Activated naive CD8-positive, alpha-beta T cell treated with anti-CD3 and anti-CD28 coated beads, Interleukin-2, amount 10 ng/mL, durations not matched to agents 7 days and 5 days (primary cell): ENCODE measurements around the gene C1QTNF6. TPM values are rescaled to one million over a fixed set of nuclear protein-coding genes. Genes with fewer than 3 reads are reported as not detected.
"Not testable (repeated sequence)": the region's sequence is repeated elsewhere in the genome, so short reads cannot be mapped to it uniquely, and the experiment has no call there.

Source experiments
- ATAC-seq: fragments of 150-1000 bp; cut with Tn5 transposase; one replicate; pipeline ENCODE4 v1.10.0; 2021; ENCODE audit warnings: low read depth, moderate library complexity
- POLR2A ChIA-PET: fragments of 350-600 bp; sonication (Branson Sonifier 250); formaldehyde crosslinking; loops from one replicate; lab custom pipeline; 2021; ENCODE audit warnings: antibody characterized with exemption; lab: Charles Lee
- DNase-seq: peaks from one replicate; pipeline ENCODE4 v3.0.0; 2021
- H3K27ac Mint-ChIP-seq: one replicate; pipeline ENCODE4 v1.8.0; 2022; ENCODE audit warnings: mild to moderate bottlenecking, mixed read lengths
- H3K27me3 Mint-ChIP-seq: one replicate; pipeline ENCODE4 v1.8.0; 2022; ENCODE audit warnings: mild to moderate bottlenecking, moderate library complexity, mixed read lengths
- H3K36me3 Mint-ChIP-seq: one replicate; pipeline ENCODE4 v1.8.0; 2021; ENCODE audit warnings: mild to moderate bottlenecking, mixed read lengths
- H3K4me1 Mint-ChIP-seq: one replicate; pipeline ENCODE4 v1.8.0; 2021; ENCODE audit warnings: mixed read lengths
- H3K4me3 Mint-ChIP-seq: one replicate; pipeline ENCODE4 v1.8.0; 2022; ENCODE audit warnings: mild to moderate bottlenecking, moderate library complexity, mixed read lengths
- H3K9me3 Mint-ChIP-seq: one replicate; pipeline ENCODE4 v1.8.0; 2021; ENCODE audit warnings: mixed read lengths
- total RNA-seq, 2 experiments: library from RNA; stranded (reverse); gene quantifications; one replicate each; pipeline ENCODE4 v1.2.3, GENCODE V29; 2021

Gene C1QTNF6
- total RNA-seq, 2 experiments from 2014 or later: 15.2 to 15.7 TPM

GRCh38 chr22:37171662-37172061, 16.4 kb downstream of the C1QTNF6 start:
- Mint-ChIP-seq H3K27ac (no peak overlapping the region), H3K36me3 (peaks cover 19% of the 10 kb centered on the region), H3K4me3 (no peak overlapping the region), H3K27me3 (no peaks in the 10 kb centered on the region), H3K4me1 (peaks cover 50% of the 10 kb centered on the region), H3K9me3 (no peaks in the 10 kb centered on the region)
- DNase-seq (no peak), ATAC-seq (no peak)
- POLR2A ChIA-PET: interaction anchor here (1.3 kb wide), 1 partner anchor 22 kb away, joined by 5 read pairs; the partner anchor contains the start of gene IL2RB

DNA sequence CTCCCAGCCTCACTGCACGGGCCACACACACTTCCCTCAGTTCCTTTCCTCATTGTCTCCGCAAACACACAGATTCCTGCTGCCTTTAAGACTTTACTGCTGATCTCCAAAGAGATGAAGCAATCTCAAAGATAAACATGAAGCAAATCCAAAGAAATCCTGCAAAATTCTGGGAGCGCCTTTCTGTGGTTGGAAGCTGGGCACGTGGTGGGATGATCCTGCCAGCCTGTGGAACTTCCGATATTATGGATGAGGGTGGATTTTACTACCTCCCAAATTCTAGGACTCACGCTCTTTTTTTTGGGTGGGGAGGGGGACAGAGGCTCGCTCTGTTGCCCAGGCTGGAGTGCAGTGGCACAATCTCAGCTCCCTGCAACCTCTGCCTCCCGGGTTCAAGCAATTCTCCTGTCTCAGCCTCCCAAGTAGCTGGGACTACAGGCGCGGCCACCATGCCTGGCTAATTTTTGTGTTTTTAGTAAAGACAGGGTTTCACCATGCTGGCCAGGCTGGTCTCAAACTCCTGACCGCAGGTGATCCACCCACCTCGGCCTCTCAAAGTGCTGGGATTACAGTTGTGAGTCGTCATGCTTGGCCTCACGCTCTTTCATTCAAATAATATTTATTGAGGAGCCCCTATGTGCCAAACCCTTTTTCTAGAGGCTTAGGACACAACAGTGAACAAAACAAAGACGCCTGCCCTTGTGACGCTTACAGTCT, 17.2 kb downstream of the C1QTNF6 start:
- H3K4me3 Mint-ChIP-seq, ATAC-seq, H3K9me3 Mint-ChIP-seq, H3K27me3 Mint-ChIP-seq: not testable (repeated sequence)
- H3K4me1 Mint-ChIP-seq: peaks cover 53% of the 10 kb centered on the region
- DNase-seq: peak; percentile 13
- peak overlapping the region; percentile 10 for H3K27ac Mint-ChIP-seq
- peaks cover 19% of the 10 kb centered on the region for H3K36me3 Mint-ChIP-seq
- POLR2A ChIA-PET: interaction anchor here (0.7 to 1.4 kb wide), 5 partner anchors 9 to 49 kb away, joined by 3 to 7 read pairs (median 4); partner anchors contain the start of gene IL2RB

- H3K4me3 Mint-ChIP-seq: no peak overlapping the region
- POLR2A ChIA-PET: interaction anchor here (0.6 to 1.4 kb wide), 6 partner anchors 8 to 50 kb away, joined by 3 to 7 read pairs (median 4); partner anchors contain the start of gene IL2RB
- ATAC-seq (no peak), DNase-seq (peak; percentile 36)
- H3K27me3 Mint-ChIP-seq: no peaks in the 10 kb centered on the region
- H3K4me1 Mint-ChIP-seq: peaks cover 60% of the 10 kb centered on the region
- H3K27ac Mint-ChIP-seq: peak overlapping the region; percentile 89
- no peaks in the 10 kb centered on the region for H3K9me3 Mint-ChIP-seq
- peaks cover 19% of the 10 kb centered on the region for H3K36me3 Mint-ChIP-seq
Measured at GRCh38 chr22:37169947-37170688, 17.9 kb downstream of the C1QTNF6 start.

DNA sequence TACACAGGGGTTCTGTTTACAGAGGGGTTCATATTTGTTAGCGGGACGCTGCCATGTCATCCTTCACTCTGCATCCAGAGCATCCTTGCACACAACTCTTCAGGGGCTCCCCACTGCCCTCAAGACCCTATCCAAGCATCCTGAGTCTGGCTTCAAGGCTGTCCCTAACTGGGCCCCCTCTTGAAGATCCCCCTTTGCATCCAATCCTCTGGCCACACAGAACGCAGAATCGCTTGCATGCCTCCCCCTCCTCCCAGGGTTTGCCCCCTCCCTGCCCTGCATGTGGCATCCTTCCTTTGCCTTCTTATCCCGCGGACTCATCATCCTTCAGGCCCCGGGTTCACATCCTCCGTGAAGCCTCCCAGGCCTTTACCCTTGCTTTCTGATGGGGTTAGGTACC, 18.6 kb downstream of the C1QTNF6 start:
- DNase-seq: peak; percentile 21
- no peak for ATAC-seq
- Mint-ChIP-seq H3K27me3 (no peaks in the 10 kb centered on the region), H3K4me1 (peaks cover 65% of the 10 kb centered on the region), H3K36me3 (peaks cover 16% of the 10 kb centered on the region), H3K4me3 (no peak overlapping the region), H3K9me3 (no peaks in the 10 kb centered on the region), H3K27ac (peak overlapping the region; percentile 89)
- POLR2A ChIA-PET: interaction anchor here (0.6 to 1.4 kb wide), 3 partner anchors 8 to 19 kb away, joined by 3 to 7 read pairs (median 4); partner anchors contain the start of gene IL2RB

- POLR2A ChIA-PET: interaction anchor here (0.6 to 9.8 kb wide), 8 partner anchors 16 to 639 kb away, joined by 3 to 200 read pairs (median 5); partner anchors contain the start of genes IL2RB and RAC2
- Mint-ChIP-seq H3K4me3 (peak overlapping the region; percentile 80), H3K36me3 (peaks cover 14% of the 10 kb centered on the region), H3K9me3 (no peaks in the 10 kb centered on the region), H3K4me1 (peaks cover 73% of the 10 kb centered on the region), H3K27ac (peak overlapping the region; percentile 89), H3K27me3 (no peaks in the 10 kb centered on the region)
- DNase-seq (peak; percentile 52), ATAC-seq (peak; percentile 30)
Measured at GRCh38 chr22:37167981-37168647, 19.9 kb downstream of the C1QTNF6 start.

DNA sequence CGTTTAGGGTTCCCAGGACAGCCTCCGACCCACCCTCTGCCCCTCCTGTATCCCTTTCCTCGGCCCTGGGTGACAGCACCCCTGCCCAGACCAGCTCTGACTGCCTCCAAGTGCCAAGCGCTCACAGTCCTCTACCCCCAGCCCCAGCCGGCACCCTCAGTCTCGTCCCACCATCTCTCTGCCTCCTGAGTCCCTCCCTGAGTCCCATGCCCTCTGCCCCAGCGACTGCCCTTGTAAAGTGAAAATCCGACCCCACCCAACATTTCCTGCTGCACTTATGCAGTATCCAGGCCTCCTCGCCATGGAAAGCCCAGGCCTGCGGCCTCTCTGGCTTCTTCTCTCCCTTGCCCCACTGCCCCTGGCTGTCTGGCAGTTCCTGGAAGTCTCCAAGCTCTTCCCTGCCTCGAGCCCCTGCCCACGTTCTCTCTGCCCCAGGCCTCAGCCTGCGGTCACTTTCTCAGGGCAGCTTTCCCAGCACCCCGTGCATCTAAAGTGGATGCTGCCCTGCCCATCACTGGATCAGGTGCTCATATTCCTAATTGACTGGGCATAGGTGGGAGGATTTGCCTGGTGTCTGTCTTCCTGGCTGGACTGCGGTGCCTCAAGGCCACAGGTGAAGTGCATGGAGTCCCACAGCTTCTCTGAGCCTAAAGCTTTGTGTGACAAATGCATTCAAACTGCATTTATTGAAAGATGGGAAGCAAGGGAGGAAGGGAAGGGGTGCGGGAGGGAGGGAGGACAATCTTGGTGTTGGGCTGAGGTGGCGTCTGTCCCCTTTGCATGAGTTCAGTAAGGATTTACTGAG, 20.7 kb downstream of the C1QTNF6 start:
- ATAC-seq (no peak), DNase-seq (peak; percentile 43)
- peak overlapping the region; percentile 89 for H3K27ac Mint-ChIP-seq
- H3K27me3 Mint-ChIP-seq: no peaks in the 10 kb centered on the region
- H3K36me3 Mint-ChIP-seq: peaks cover 14% of the 10 kb centered on the region
- H3K9me3 Mint-ChIP-seq: no peaks in the 10 kb centered on the region
- POLR2A ChIA-PET: interaction anchor here (0.6 to 9.8 kb wide), 9 partner anchors 16 to 657 kb away, joined by 3 to 200 read pairs (median 5); partner anchors contain the start of genes IL2RB and RAC2
- peak overlapping the region; percentile 80 for H3K4me3 Mint-ChIP-seq
- H3K4me1 Mint-ChIP-seq: peaks cover 80% of the 10 kb centered on the region

DNA sequence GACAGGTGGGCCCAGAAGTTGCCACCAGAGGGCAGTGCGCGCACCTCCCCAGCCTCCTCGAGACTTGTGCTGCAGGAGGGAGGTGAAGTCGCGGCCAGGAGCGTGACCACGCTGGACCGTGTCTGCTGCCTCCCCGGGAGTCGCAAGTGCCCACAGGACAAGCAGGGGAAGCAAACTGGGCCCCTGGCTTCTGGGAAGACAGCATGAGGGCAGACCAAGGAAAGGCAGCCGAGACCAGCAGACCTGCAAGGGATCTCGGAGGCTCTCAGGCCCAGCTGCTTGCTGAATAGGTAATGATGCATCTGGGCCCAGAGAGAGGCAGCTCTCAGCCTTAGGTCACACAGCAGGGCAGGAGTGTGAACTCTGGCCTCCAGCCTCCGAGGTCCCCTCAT, 21.4 kb downstream of the C1QTNF6 start:
- peak; percentile 87 for DNase-seq
- no peaks in the 10 kb centered on the region for H3K9me3 Mint-ChIP-seq
- peaks cover 87% of the 10 kb centered on the region for H3K4me1 Mint-ChIP-seq
- no peaks in the 10 kb centered on the region for H3K27me3 Mint-ChIP-seq
- peak overlapping the region; percentile 80 for H3K4me3 Mint-ChIP-seq
- POLR2A ChIA-PET: interaction anchor here (0.7 to 9.8 kb wide), 12 partner anchors 17 to 137 kb away, joined by 3 to 200 read pairs (median 4); partner anchors contain the start of genes IL2RB and RAC2
- peak overlapping the region; percentile 89 for H3K27ac Mint-ChIP-seq
- peaks cover 14% of the 10 kb centered on the region for H3K36me3 Mint-ChIP-seq
- ATAC-seq: peak; percentile 49

DNA sequence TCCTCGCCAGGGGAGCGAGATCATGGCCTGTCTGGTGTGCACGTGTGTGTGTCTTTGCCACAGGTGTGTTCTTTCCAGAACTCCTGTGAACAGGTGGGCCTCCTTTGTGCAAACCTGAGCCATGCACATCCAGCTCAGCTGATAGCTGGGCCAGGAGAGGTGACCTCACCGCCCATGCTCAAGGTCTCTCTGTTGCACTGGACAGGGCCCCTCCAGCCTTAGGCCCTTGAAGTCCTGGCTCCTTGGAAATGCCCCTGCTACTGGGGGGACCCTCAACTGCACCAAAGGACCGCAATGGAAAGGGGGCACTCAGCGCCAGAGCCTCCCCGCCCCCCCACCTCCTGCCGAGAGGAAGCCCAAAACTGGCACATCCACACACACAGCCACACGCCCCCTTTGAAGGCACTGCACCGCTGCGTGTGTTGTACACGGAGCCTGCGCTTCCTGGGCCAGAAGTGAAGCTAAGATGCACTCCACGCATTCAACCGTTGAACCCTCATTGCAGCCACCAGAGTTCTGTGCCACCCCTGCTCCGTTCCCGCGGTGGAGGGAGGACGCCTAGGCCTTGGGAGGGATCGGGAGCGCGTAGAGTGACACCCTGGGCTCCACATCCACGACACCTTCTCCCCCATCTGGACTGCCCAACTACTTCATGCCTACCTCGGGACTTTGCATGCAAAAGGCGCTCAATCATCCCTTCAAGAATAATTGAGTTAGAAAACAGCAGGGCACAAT, 21.9 kb downstream of the C1QTNF6 start:
- Mint-ChIP-seq H3K4me3 (peak overlapping the region; percentile 80), H3K27me3 (no peaks in the 10 kb centered on the region), H3K36me3 (peaks cover 17% of the 10 kb centered on the region), H3K4me1 (peaks cover 88% of the 10 kb centered on the region), H3K27ac (peak overlapping the region; percentile 89), H3K9me3 (peaks cover 2% of the 10 kb centered on the region)
- POLR2A ChIA-PET: interaction anchor here (0.7 to 9.8 kb wide), 12 partner anchors 17 to 138 kb away, joined by 3 to 200 read pairs (median 5); partner anchors contain the start of genes IL2RB and RAC2
- ATAC-seq (peak; percentile 20), DNase-seq (no peak)

DNA sequence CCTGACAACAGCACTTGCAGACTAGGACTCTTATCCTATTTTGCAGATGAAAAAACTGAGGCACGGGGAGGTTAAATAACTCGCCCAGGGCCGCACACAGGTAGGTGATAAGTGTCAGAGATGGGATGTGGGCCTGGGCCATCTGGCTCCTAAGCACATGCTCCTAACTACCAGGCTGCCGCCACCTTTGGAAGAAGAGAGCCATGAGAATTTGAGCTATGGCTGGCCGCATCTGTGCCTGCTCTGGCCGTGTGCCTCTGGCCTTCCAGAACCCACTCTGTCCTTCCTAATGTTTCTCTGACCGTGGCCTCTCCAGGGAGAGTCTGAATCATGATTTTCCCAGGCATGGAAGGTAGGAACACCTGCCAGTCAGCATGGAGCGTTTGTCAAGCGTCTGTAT, 23.0 kb downstream of the C1QTNF6 start:
- POLR2A ChIA-PET: interaction anchor here (1.0 to 9.8 kb wide), 5 partner anchors 17 to 85 kb away, joined by 3 to 200 read pairs (median 50); partner anchors contain the start of genes IL2RB and RAC2
- peak overlapping the region; percentile 89 for H3K27ac Mint-ChIP-seq
- H3K36me3 Mint-ChIP-seq: peaks cover 18% of the 10 kb centered on the region
- H3K4me3 Mint-ChIP-seq: peak overlapping the region; percentile 7
- H3K27me3 Mint-ChIP-seq: no peaks in the 10 kb centered on the region
- H3K4me1 Mint-ChIP-seq: peaks cover 84% of the 10 kb centered on the region
- ATAC-seq (no peak), DNase-seq (no peak)
- peaks cover 3% of the 10 kb centered on the region for H3K9me3 Mint-ChIP-seq

DNA sequence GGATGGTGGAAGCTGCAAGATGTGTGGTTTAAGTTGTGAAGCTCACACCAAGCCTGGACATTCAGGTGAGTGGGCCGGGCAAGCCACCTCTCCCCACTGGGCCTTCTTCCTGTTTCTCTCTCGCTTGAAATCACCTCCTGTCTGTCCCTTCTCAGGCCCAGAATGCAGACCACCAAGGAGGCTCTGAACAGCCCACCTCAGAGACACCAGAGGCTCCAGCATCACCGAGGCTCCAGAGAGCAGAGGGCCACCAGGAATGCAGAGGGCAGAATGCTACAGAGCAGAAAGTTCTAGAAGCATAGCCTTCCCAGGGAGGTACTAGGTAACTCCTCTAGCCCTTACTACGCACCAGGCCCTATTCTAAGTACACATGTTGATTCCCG, 23.6 kb downstream of the C1QTNF6 start:
- Mint-ChIP-seq H3K4me3 (peak overlapping the region; percentile 63), H3K27ac (peak overlapping the region; percentile 89), H3K27me3 (no peaks in the 10 kb centered on the region), H3K9me3 (peaks cover 3% of the 10 kb centered on the region), H3K4me1 (peaks cover 81% of the 10 kb centered on the region), H3K36me3 (peaks cover 12% of the 10 kb centered on the region)
- POLR2A ChIA-PET: interaction anchor here (1.0 to 9.8 kb wide), 4 partner anchors 16 to 85 kb away, joined by 3 to 200 read pairs (median 59); partner anchors contain the start of genes IL2RB and RAC2
- DNase-seq (peak; percentile 50), ATAC-seq (no peak)
